GM12878 (cell line): ENCODE results near the gene CLIC5. TPM values are rescaled to one million over a fixed set of nuclear protein-coding genes. Genes with fewer than 3 reads are reported as not detected.

Source experiments
- ATAC-seq: fragments of 200-7000 bp; cut with Tn5 transposase; 3 replicates; pipeline ENCODE4 v1.9.1; 2020; ENCODE audit warnings: mild to moderate bottlenecking, moderate library complexity
- BruUV-seq: library from RNA; stranded (reverse); fragments of 400-500 nt; replicated peaks from 2 replicates; lab custom pipeline; 2021; lab: Mats Ljungman, UMichigan
- CTCF ChIA-PET: fragments of 300-600 bp; sonication (Branson Sonifier 250); formaldehyde crosslinking; extraction: SDS; loops from one replicate; lab custom pipeline; 2021; ENCODE audit warnings: inconsistent platforms; lab: Yijun Ruan, JAX
- POLR2A ChIA-PET: fragments of 350-600 bp; formaldehyde crosslinking; extraction: SDS; loops from one replicate; lab custom pipeline; 2021; ENCODE audit warnings: inconsistent platforms; lab: Charles Lee
- RAD21 ChIA-PET: fragments of 300-600 bp; sonication (Branson Sonifier 250); formaldehyde crosslinking; loops from one replicate; lab custom pipeline; 2023; ENCODE audit warnings: antibody characterized with exemption; ENCODE audit not compliant: unreplicated experiment; lab: Charles Lee
- SMC1A ChIA-PET: fragments of 300-600 bp; sonication (Branson Sonifier 250); formaldehyde crosslinking; loops from one replicate; lab custom pipeline; 2023; ENCODE audit not compliant: unreplicated experiment, uncharacterized antibody; lab: Charles Lee
- DNase-seq: peaks from one replicate; pipeline ENCODE4 v3.0.0-alpha.2; 2011; ENCODE audit warnings: low read depth, low spot score
- FAIRE-seq: peaks from 3 replicates; lab custom pipeline; 2011; peaks lifted over from hg19 to GRCh38; lab: Jason Lieb, UNC
- H2AFZ ChIP-seq: 2 replicates; pipeline ENCODE4 v1.6.0; 2011; ENCODE audit warnings: low read depth, low read length, control low read depth; ENCODE audit not compliant: control insufficient read depth
- H3K27ac ChIP-seq: 2 replicates; pipeline ENCODE4 v1.5.1; 2011; ENCODE audit warnings: control low read depth; ENCODE audit not compliant: control insufficient read depth, insufficient read depth
- H3K27me3 ChIP-seq, 2 experiments: replicated peaks in 1 of 2; 2 replicates each; pipeline versions ENCODE4 v1.6.0 to v1.6.1; 2011; ENCODE audit warnings: low read length in 1 of 2; ENCODE audit not compliant: control insufficient read depth in 2 of 2, insufficient read depth in 2 of 2
- H3K36me3 ChIP-seq, 2 experiments: 2 replicates each; pipeline ENCODE4 v1.5.1; 2011; ENCODE audit warnings: low read length in 1 of 2; ENCODE audit not compliant: control insufficient read depth in 2 of 2, insufficient read depth in 2 of 2
- H3K4me1 ChIP-seq: 2 replicates; pipeline ENCODE4 v1.6.1; 2011; ENCODE audit warnings: mild to moderate bottlenecking, low read length, moderate library complexity, mixed read lengths; ENCODE audit not compliant: control insufficient read depth, insufficient read depth
- H3K4me2 ChIP-seq: 2 replicates; pipeline ENCODE4 v1.6.0; 2011; ENCODE audit warnings: control low read depth; ENCODE audit not compliant: control insufficient read depth, insufficient read depth
- H3K4me3 ChIP-seq: fragments of 200-600 bp; sonication (generic); 2 replicates; pipeline ENCODE4 v1.5.1; 2016
- H3K79me2 ChIP-seq: 2 replicates; pipeline ENCODE4 v1.6.0; 2011; ENCODE audit warnings: low read length; ENCODE audit not compliant: control insufficient read depth, insufficient read depth
- H3K9ac ChIP-seq: 2 replicates; pipeline ENCODE4 v1.8.0; 2011; ENCODE audit warnings: low read length, control low read depth, mixed read lengths; ENCODE audit not compliant: control insufficient read depth, insufficient read depth
- H3K9me3 ChIP-seq: replicated peaks from 3 replicates; pipeline ENCODE4 v1.5.1; 2011; ENCODE audit warnings: mild to moderate bottlenecking, low read length; ENCODE audit not compliant: control insufficient read depth, insufficient read depth
- H4K20me1 ChIP-seq: 2 replicates; pipeline ENCODE4 v1.6.0; 2011; ENCODE audit not compliant: control insufficient read depth, insufficient read depth
- BCL3 ChIP-seq: IDR thresholded peaks from 2 replicates; pipeline ENCODE4 v1.6.1; 2011; ENCODE audit warnings: borderline replicate concordance, low read depth, mild to moderate bottlenecking, moderate library complexity, low read length; ENCODE audit not compliant: insufficient read depth, poor library complexity, severe bottlenecking
- GATAD2B ChIP-seq: fragments of 450-650 bp; conservative IDR thresholded peaks from 2 replicates; pipeline ENCODE4 v1.6.1; 2017; ENCODE audit warnings: low read depth, mild to moderate bottlenecking, moderate library complexity
- NFYB ChIP-seq: IDR thresholded peaks from 2 replicates; pipeline ENCODE4 v1.6.1; 2011; ENCODE audit warnings: low read depth, mild to moderate bottlenecking, low read length, improper control_type of control experiment, moderate library complexity; ENCODE audit not compliant: insufficient read depth
- SUPT20H ChIP-seq: IDR thresholded peaks from 2 replicates; pipeline ENCODE4 v1.6.1; 2011; ENCODE audit warnings: low read depth, mild to moderate bottlenecking, low read length, moderate library complexity, borderline replicate concordance; ENCODE audit not compliant: control insufficient read depth
- ZBTB11 ChIP-seq: fragments of 450-650 bp; formaldehyde crosslinking; IDR thresholded peaks from 2 replicates; pipeline ENCODE4 v1.5.0; 2022; ENCODE audit warnings: mild to moderate bottlenecking, missing genetic modification characterization
- WGBS: methylation state at CpG from one replicate; pipeline ENCODE4 v1.1.6; 2016; ENCODE audit warnings: low lambda C conversion rate; ENCODE audit not compliant: insufficient replicate concordance, insufficient coverage; ENCODE audit errors: missing lambda C conversion rate; 5-methylcytosine and 5-hydroxymethylcytosine counted together
- in situ Hi-C: fragments of 300-500 bp; cut with MboI; formaldehyde crosslinking; loops from 9 replicates; pipeline ENCODE4 v1.14.3; 2018; ENCODE audit warnings: mixed read lengths
- intact Hi-C: fragments of 100-400 bp; cut with micrococcal nuclease; formaldehyde crosslinking; loops from one replicate; pipeline ENCODE4 v1.14.2; 2022; ENCODE audit not compliant: unreplicated experiment
- polyA plus RNA-seq, 11 experiments: library from polyadenylated mRNA; depleted of rRNA in 4 of 11; unstranded in 6 of 11; stranded (reverse) in 5 of 11; fragments of >200 nt; fragmentation: Nextera tagmentation in 4 of 11; fragmentation: Illumina TruSeq in 1 of 11; extraction: Ambion mirVana in 4 of 11; extraction: Trizol in 1 of 11; gene quantifications; 1 replicate in 1 of 11; 2 replicates in 10 of 11; pipeline versions ENCODE4 v1.2.1 to v1.2.3, GENCODE V29; 2011 to 2016; ENCODE audit warnings: inconsistent platforms in 2 of 11, missing spikeins in 2 of 11, low read depth in 1 of 11
- total RNA-seq, 4 experiments: library from RNA; depleted of rRNA in 3 of 4; stranded (reverse); fragments of >200 nt in 3 of 4; fragmentation: Illumina TruSeq in 1 of 4; extraction: Trizol in 1 of 4; gene quantifications; 2 replicates each; pipeline versions ENCODE4 v1.2.1 to v1.2.3, GENCODE V29; 2013 to 2021
- TF ChIP-seq, protein P1 (sequence below): fragments of 150-350 bp; IDR thresholded peaks from 2 replicates; pipeline ENCODE4 v1.6.1; 2016; ENCODE audit warnings: low read depth, low read length

The CLIC5 gene
- total and polyA plus RNA-seq, 10 of the 15 experiments (the other 5 are each of a cell fraction or from before 2014, with no cell fraction given): 0.01 to 0.08 (median 0.02) TPM; not detected in 7

DNA sequence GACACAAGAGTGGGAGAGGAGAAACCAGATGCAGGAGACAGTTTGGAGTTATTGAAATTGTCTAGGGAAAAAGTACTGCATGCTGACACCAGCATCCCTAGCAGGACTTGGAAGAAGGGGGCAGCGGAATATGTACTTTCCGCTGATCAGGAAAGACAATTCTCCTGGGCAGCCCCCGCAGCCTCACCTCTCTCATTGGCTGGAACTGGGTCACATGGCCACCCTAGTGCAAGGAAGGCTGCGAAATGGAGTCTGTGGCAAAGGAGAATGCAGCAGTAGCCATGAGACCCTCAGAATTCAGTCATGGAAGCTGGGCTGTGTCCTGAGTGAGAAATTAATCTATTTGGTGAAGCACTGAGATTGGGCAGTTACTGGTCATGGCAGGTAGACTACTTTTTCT is 131.3 kb downstream of the CLIC5 start:
- no peaks in the 10 kb centered on the region for H3K4me1 ChIP-seq
- TF ChIP-seq NFYB (0 out of 2 replicates have a peak, but pooled peaks have one; percentile 34), GATAD2B (no peak)
- TF ChIP-seq, all 136 proteins: peak for 1
- no TSS peak for BruUV-seq
- ChIA-PET POLR2A (no interaction called here), CTCF (no interaction called here), SMC1A (no interaction called here), RAD21 (no interaction called here)
- DNase-seq: no peak
- no peaks in the 10 kb centered on the region for H4K20me1 ChIP-seq
- ATAC-seq: no peak
- in situ Hi-C loops (no loop called here), intact Hi-C loops (no loop called here)
- no peak overlapping the region for H3K4me2 ChIP-seq
- peaks cover 0 to 2% of the 10 kb centered on the region in 2 experiments; a peak in 2 of 4 replicates for H3K27me3 ChIP-seq
- no peaks in the 10 kb centered on the region for H3K79me2 ChIP-seq
- no peak overlapping the region for H3K9ac ChIP-seq
- H3K36me3 ChIP-seq: no peaks in the 10 kb centered on the region
- no peak overlapping the region for H3K27ac ChIP-seq
- H3K4me3 ChIP-seq: no peak overlapping the region
- no peak for FAIRE-seq
- H3K9me3 ChIP-seq: no peaks in the 10 kb centered on the region
- 35% methylated on average over 4 of the region's 4 CpGs for WGBS
- H2AFZ ChIP-seq: no peak overlapping the region

GRCh38 chr6:45882671-45883070 is 133.0 kb downstream of the CLIC5 start:
- no peaks in the 10 kb centered on the region for H3K36me3 ChIP-seq
- ATAC-seq (no peak), FAIRE-seq (no peak), DNase-seq (no peak)
- no peak overlapping the region for H3K4me2 ChIP-seq
- in situ Hi-C loops: no loop called here
- no peak overlapping the region for H3K27ac ChIP-seq
- H3K4me1 ChIP-seq: no peaks in the 10 kb centered on the region
- WGBS: 58% methylated on average over 2 of the region's 2 CpGs
- no TSS peak for BruUV-seq
- H3K4me3 ChIP-seq: no peak overlapping the region
- ChIA-PET SMC1A (no interaction called here), RAD21 (no interaction called here), CTCF (no interaction called here), POLR2A (no interaction called here)
- H3K27me3 ChIP-seq: peaks cover 0 to 2% of the 10 kb centered on the region in 2 experiments; a peak in 2 of 4 replicates
- H3K9ac ChIP-seq: no peak overlapping the region
- no peaks in the 10 kb centered on the region for H3K9me3 ChIP-seq
- H3K79me2 ChIP-seq: no peaks in the 10 kb centered on the region
- intact Hi-C loops: no loop called here
- no peaks in the 10 kb centered on the region for H4K20me1 ChIP-seq
- no peak overlapping the region for H2AFZ ChIP-seq
- TF ChIP-seq SUPT20H (no peak), ZBTB11 (CRISPR knock-in tag) (no peak), BCL3 (no peak)
- TF ChIP-seq, protein P1, sequence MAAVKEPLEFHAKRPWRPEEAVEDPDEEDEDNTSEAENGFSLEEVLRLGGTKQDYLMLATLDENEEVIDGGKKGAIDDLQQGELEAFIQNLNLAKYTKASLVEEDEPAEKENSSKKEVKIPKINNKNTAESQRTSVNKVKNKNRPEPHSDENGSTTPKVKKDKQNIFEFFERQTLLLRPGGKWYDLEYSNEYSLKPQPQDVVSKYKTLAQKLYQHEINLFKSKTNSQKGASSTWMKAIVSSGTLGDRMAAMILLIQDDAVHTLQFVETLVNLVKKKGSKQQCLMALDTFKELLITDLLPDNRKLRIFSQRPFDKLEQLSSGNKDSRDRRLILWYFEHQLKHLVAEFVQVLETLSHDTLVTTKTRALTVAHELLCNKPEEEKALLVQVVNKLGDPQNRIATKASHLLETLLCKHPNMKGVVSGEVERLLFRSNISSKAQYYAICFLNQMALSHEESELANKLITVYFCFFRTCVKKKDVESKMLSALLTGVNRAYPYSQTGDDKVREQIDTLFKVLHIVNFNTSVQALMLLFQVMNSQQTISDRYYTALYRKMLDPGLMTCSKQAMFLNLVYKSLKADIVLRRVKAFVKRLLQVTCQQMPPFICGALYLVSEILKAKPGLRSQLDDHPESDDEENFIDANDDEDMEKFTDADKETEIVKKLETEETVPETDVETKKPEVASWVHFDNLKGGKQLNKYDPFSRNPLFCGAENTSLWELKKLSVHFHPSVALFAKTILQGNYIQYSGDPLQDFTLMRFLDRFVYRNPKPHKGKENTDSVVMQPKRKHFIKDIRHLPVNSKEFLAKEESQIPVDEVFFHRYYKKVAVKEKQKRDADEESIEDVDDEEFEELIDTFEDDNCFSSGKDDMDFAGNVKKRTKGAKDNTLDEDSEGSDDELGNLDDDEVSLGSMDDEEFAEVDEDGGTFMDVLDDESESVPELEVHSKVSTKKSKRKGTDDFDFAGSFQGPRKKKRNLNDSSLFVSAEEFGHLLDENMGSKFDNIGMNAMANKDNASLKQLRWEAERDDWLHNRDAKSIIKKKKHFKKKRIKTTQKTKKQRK: no peak
